OCI-LY1 (cell line): ENCODE measurements around the gene ITGA4.

Experiments
- H2AFZ ChIP-seq: fragments of 200-600 bp; sonication (generic), shearing (Covaris generic); 2 replicates; pipeline ENCODE4 v1.6.0; 2014; ENCODE audit warnings: antibody characterized with exemption, mild to moderate bottlenecking, low read length
- H3F3A ChIP-seq: fragments of 200-600 bp; sonication (generic), shearing (Covaris generic); 2 replicates; pipeline ENCODE4 v1.6.0; 2014; ENCODE audit warnings: mild to moderate bottlenecking, antibody characterized with exemption, low read length, moderate library complexity; ENCODE audit not compliant: insufficient read depth
- H3K27ac ChIP-seq: fragments of 200-600 bp; sonication (generic); 2 replicates; pipeline ENCODE4 v1.5.1; 2014; ENCODE audit warnings: low read length, mixed run types, mild to moderate bottlenecking, low read depth; ENCODE audit not compliant: poor library complexity, severe bottlenecking
- H3K27me3 ChIP-seq: fragments of 200-600 bp; sonication (generic); 2 replicates; pipeline ENCODE4 v1.6.0; 2014; ENCODE audit warnings: antibody characterized with exemption, mild to moderate bottlenecking, low read length, moderate library complexity; ENCODE audit not compliant: insufficient read depth
- H3K36me3 ChIP-seq: fragments of 200-600 bp; sonication (generic); 2 replicates; pipeline ENCODE4 v1.6.1; 2014; ENCODE audit warnings: mild to moderate bottlenecking, antibody characterized with exemption, low read length, moderate library complexity, mixed read lengths; ENCODE audit not compliant: insufficient read depth
- H3K4me1 ChIP-seq: fragments of 200-600 bp; sonication (generic); 2 replicates; pipeline ENCODE4 v1.5.1; 2014; ENCODE audit warnings: mild to moderate bottlenecking, low read length, moderate library complexity; ENCODE audit not compliant: insufficient read depth, severe bottlenecking
- H3K4me2 ChIP-seq: fragments of 200-600 bp; sonication (generic), shearing (Covaris generic); 2 replicates; pipeline ENCODE4 v1.6.1; 2014; ENCODE audit warnings: low read length
- H3K4me3 ChIP-seq: fragments of 200-600 bp; sonication (generic); 2 replicates; pipeline ENCODE4 v1.5.1; 2014; ENCODE audit warnings: low read length, low read depth, mild to moderate bottlenecking, mixed read lengths; ENCODE audit not compliant: poor library complexity, severe bottlenecking
- H3K79me2 ChIP-seq: fragments of 200-600 bp; shearing (Covaris generic); 2 replicates; pipeline ENCODE4 v1.6.1; 2016; ENCODE audit warnings: mixed run types, low read length, mixed read lengths; ENCODE audit not compliant: insufficient read depth
- H3K9ac ChIP-seq: fragments of 200-600 bp; sonication (generic), shearing (Covaris generic); 2 replicates; pipeline ENCODE4 v1.6.1; 2014; ENCODE audit warnings: mild to moderate bottlenecking, low read length, mixed read lengths
- H3K9me2 ChIP-seq: fragments of 200-600 bp; sonication (generic), shearing (Covaris generic); 2 replicates; pipeline ENCODE4 v1.6.1; 2014; ENCODE audit warnings: low read depth, mild to moderate bottlenecking, low read length, mixed read lengths
- H3K9me3 ChIP-seq: fragments of 200-600 bp; shearing (Covaris generic); 2 replicates; pipeline ENCODE4 v1.6.1; 2014; ENCODE audit warnings: low read length, mixed read lengths
- H4K20me1 ChIP-seq: fragments of 200-600 bp; sonication (generic), shearing (Covaris generic); 2 replicates; pipeline ENCODE4 v1.6.0; 2016; ENCODE audit warnings: mild to moderate bottlenecking, low read length; ENCODE audit not compliant: insufficient read depth
- EZH2 ChIP-seq: fragments of 200-600 bp; sonication (generic), shearing (Covaris generic); IDR thresholded peaks from 2 replicates; pipeline ENCODE4 v1.8.0; 2017; ENCODE audit warnings: borderline replicate concordance, mixed run types, mild to moderate bottlenecking, antibody characterized with exemption, low read length, moderate library complexity, mixed read lengths
- TF ChIP-seq, protein P1 (sequence below): fragments of 200-600 bp; sonication (generic), shearing (Covaris generic); IDR thresholded peaks from 2 replicates; pipeline ENCODE4 v1.5.1; 2017; ENCODE audit warnings: mild to moderate bottlenecking, antibody characterized with exemption, low read length, moderate library complexity, mixed read lengths

ITGA4 gene

GRCh38 chr2:181485638-181485946 lies 28.4 kb downstream of the ITGA4 start:
- Histone ChIP-seq H3K4me3 (no peak overlapping the region), H3K9ac (no peak overlapping the region), H2AFZ (no peak overlapping the region), H4K20me1 (no peaks in the 10 kb centered on the region), H3K4me1 (no peaks in the 10 kb centered on the region), H3F3A (no peaks in the 10 kb centered on the region), H3K36me3 (peaks cover 88% of the 10 kb centered on the region), H3K27me3 (no peaks in the 10 kb centered on the region), H3K4me2 (no peak overlapping the region), H3K9me2 (no peaks in the 10 kb centered on the region), H3K9me3 (no peaks in the 10 kb centered on the region), H3K27ac (no peak overlapping the region), H3K79me2 (no peaks in the 10 kb centered on the region)
- TF ChIP-seq, protein P1, sequence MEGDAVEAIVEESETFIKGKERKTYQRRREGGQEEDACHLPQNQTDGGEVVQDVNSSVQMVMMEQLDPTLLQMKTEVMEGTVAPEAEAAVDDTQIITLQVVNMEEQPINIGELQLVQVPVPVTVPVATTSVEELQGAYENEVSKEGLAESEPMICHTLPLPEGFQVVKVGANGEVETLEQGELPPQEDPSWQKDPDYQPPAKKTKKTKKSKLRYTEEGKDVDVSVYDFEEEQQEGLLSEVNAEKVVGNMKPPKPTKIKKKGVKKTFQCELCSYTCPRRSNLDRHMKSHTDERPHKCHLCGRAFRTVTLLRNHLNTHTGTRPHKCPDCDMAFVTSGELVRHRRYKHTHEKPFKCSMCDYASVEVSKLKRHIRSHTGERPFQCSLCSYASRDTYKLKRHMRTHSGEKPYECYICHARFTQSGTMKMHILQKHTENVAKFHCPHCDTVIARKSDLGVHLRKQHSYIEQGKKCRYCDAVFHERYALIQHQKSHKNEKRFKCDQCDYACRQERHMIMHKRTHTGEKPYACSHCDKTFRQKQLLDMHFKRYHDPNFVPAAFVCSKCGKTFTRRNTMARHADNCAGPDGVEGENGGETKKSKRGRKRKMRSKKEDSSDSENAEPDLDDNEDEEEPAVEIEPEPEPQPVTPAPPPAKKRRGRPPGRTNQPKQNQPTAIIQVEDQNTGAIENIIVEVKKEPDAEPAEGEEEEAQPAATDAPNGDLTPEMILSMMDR, result no peak
- TF ChIP-seq EZH2, result no peak

DNA sequence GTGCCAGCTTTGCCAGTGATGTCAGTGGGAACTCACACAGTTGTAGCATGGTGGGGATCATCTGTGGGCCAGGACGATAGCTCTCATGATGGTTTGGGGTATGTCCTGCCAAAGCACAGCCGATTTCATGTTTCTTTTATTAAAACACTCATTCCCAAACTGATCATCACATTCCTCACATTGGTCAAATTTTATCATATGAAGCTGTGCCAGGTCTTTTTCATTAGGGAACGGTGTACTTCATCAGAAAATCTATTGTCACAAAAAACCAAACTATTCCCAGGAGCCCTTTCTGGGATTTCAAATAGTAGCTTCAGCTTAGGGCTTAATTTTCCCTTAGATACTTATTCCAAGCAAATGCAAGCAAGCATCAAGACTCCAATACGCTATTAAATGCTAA lies 42.0 kb downstream of the ITGA4 start:
- Histone ChIP-seq H3K9ac (no peak overlapping the region), H3K9me2 (no peaks in the 10 kb centered on the region), H4K20me1 (no peaks in the 10 kb centered on the region), H3K27ac (no peak overlapping the region), H3K4me3 (no peak overlapping the region), H3K4me1 (no peaks in the 10 kb centered on the region), H3F3A (no peaks in the 10 kb centered on the region), H3K36me3 (peaks cover 86% of the 10 kb centered on the region), H3K79me2 (no peaks in the 10 kb centered on the region), H3K27me3 (no peaks in the 10 kb centered on the region), H2AFZ (no peak overlapping the region), H3K4me2 (no peak overlapping the region), H3K9me3 (no peaks in the 10 kb centered on the region)
- TF ChIP-seq, protein P1, result no peak
- TF ChIP-seq EZH2, result no peak

DNA sequence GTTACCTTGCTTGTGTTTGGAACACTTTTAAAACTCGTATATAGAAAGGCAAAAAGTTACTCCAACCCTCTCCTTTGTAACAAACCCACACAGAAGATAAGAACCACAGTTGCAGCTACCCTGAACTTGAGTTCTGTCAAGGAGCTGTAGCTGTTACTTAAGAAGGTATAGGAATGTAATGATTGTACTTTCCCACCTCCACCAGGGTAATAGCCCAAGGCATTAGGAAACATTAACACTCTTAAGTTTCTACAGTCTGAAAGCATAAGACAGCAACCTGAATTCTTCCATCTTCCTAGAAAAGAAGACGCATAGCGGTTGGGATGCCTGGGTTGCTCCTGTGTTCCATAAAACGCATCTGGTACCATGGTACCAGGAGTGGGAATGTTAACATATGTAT lies 43.0 kb downstream of the ITGA4 start:
- H3K27me3 ChIP-seq, result no peaks in the 10 kb centered on the region

GRCh38 chr2:181515719-181516118 lies 58.5 kb downstream of the ITGA4 start:
- no peaks in the 10 kb centered on the region for H4K20me1 ChIP-seq
- TF ChIP-seq EZH2, result no peak
- TF ChIP-seq, protein P1, result no peak
- H3K79me2 ChIP-seq, result no peaks in the 10 kb centered on the region
- no peaks in the 10 kb centered on the region for H3K27me3 ChIP-seq
- H3K9me2 ChIP-seq, result no peaks in the 10 kb centered on the region
- H3K4me3 ChIP-seq, result no peak overlapping the region
- no peak overlapping the region for H3K4me2 ChIP-seq
- H3K36me3 ChIP-seq, result peaks cover 63% of the 10 kb centered on the region
- no peaks in the 10 kb centered on the region for H3K4me1 ChIP-seq
- H2AFZ ChIP-seq, result no peak overlapping the region
- H3K9ac ChIP-seq, result no peak overlapping the region
- H3K9me3 ChIP-seq, result no peaks in the 10 kb centered on the region
- no peak overlapping the region for H3K27ac ChIP-seq
- H3F3A ChIP-seq, result no peaks in the 10 kb centered on the region

More for the DNA sequence above, 43.0 kb downstream of the ITGA4 start:
- Histone ChIP-seq H3K27ac (no peak overlapping the region), H3K36me3 (peaks cover 84% of the 10 kb centered on the region), H2AFZ (no peak overlapping the region), H4K20me1 (no peaks in the 10 kb centered on the region), H3K9ac (no peak overlapping the region), H3K9me2 (no peaks in the 10 kb centered on the region), H3F3A (no peaks in the 10 kb centered on the region), H3K4me1 (no peaks in the 10 kb centered on the region), H3K4me2 (no peak overlapping the region), H3K4me3 (no peak overlapping the region), H3K9me3 (no peaks in the 10 kb centered on the region), H3K79me2 (no peaks in the 10 kb centered on the region)
- TF ChIP-seq EZH2, result no peak
